ENCODE results near the gene ASCC3.
"Not testable (repeated sequence)": the region's sequence is repeated elsewhere in the genome, so short reads cannot be mapped to it uniquely, and the experiment has no call there.

Gene ASCC3

GRCh38 chr6:100801036-100801435 is 80.1 kb downstream of the ASCC3 start:
- DNase-seq (ENCODE audit: low read depth): no peak

- DNase-seq (ENCODE audit: low read depth): no peak
Measured at GRCh38 chr6:100796049-100796823, 84.9 kb downstream of the ASCC3 start.

GRCh38 chr6:100790084-100790483 is 91.0 kb downstream of the ASCC3 start:
- no peak for DNase-seq (ENCODE audit: low read depth)

- no peak for DNase-seq (ENCODE audit: low read depth)
Measured at GRCh38 chr6:100785982-100786381, 95.1 kb downstream of the ASCC3 start.

GRCh38 chr6:100780648-100781047 is 100.5 kb downstream of the ASCC3 start:
- DNase-seq (ENCODE audit: low read depth): no peak

GRCh38 chr6:100775667-100776066 is 105.5 kb downstream of the ASCC3 start:
- DNase-seq (ENCODE audit: low read depth): no peak

GRCh38 chr6:100774681-100775080 is 106.4 kb downstream of the ASCC3 start:
- no peak for DNase-seq (ENCODE audit: low read depth)

GRCh38 chr6:100768816-100769351 is 112.2 kb downstream of the ASCC3 start:
- no peak for DNase-seq (ENCODE audit: low read depth)

GRCh38 chr6:100763617-100764241 is 117.4 kb downstream of the ASCC3 start:
- no peak for DNase-seq (ENCODE audit: low read depth)

GRCh38 chr6:100761841-100762240 is 119.3 kb downstream of the ASCC3 start:
- no peak for DNase-seq (ENCODE audit: low read depth)

- DNase-seq (ENCODE audit: low read depth): not testable (repeated sequence)
Measured at GRCh38 chr6:100758386-100758785, 122.7 kb downstream of the ASCC3 start.

- DNase-seq (ENCODE audit: low read depth): no peak
Measured at GRCh38 chr6:100753421-100753820, 127.7 kb downstream of the ASCC3 start.

GRCh38 chr6:100751590-100751989 is 129.5 kb downstream of the ASCC3 start:
- DNase-seq (ENCODE audit: low read depth): no peak

- no peak for DNase-seq (ENCODE audit: low read depth)
Measured at GRCh38 chr6:100745419-100746041, 135.6 kb downstream of the ASCC3 start.

- no peak for DNase-seq (ENCODE audit: low read depth)
Measured at GRCh38 chr6:100740439-100740838, 140.7 kb downstream of the ASCC3 start.

- DNase-seq (ENCODE audit: low read depth): not testable (repeated sequence)
Measured at GRCh38 chr6:100737720-100738119, 143.4 kb downstream of the ASCC3 start.

GRCh38 chr6:100731411-100731810 is 149.7 kb downstream of the ASCC3 start:
- no peak for DNase-seq (ENCODE audit: low read depth)

- no peak for DNase-seq (ENCODE audit: low read depth)
Measured at GRCh38 chr6:100730001-100730980, 150.8 kb downstream of the ASCC3 start.

GRCh38 chr6:100726666-100727065 is 154.5 kb downstream of the ASCC3 start:
- DNase-seq (ENCODE audit: low read depth): no peak

GRCh38 chr6:100724696-100725095 is 156.4 kb downstream of the ASCC3 start:
- DNase-seq (ENCODE audit: low read depth): no peak

- no peak for DNase-seq (ENCODE audit: low read depth)
Measured at GRCh38 chr6:100724222-100724621, 156.9 kb downstream of the ASCC3 start.

GRCh38 chr6:100721256-100721655 is 159.9 kb downstream of the ASCC3 start:
- DNase-seq (ENCODE audit: low read depth): no peak

Measured in stimulated activated CD8-positive, alpha-beta memory T cell treated with anti-CD3 and anti-CD28 coated beads, Interleukin-4, amount 100 ng/mL, for 24 hours (primary cell).